Neural progenitor cell (in vitro differentiated cells): ENCODE measurements around the gene TGM6.

Experiments used
- EZH2 ChIP-seq: fragments of 200-600 bp; sonication (generic); IDR thresholded peaks from 2 replicates; pipeline ENCODE4 v1.6.1; 2017; ENCODE audit warnings: antibody characterized with exemption, mild to moderate bottlenecking, moderate library complexity
- TF ChIP-seq, protein P1 (sequence below): fragments of 200-600 bp; sonication (generic); IDR thresholded peaks from 2 replicates; pipeline ENCODE4 v1.5.1; 2017; ENCODE audit warnings: antibody characterized with exemption, mild to moderate bottlenecking

DNA sequence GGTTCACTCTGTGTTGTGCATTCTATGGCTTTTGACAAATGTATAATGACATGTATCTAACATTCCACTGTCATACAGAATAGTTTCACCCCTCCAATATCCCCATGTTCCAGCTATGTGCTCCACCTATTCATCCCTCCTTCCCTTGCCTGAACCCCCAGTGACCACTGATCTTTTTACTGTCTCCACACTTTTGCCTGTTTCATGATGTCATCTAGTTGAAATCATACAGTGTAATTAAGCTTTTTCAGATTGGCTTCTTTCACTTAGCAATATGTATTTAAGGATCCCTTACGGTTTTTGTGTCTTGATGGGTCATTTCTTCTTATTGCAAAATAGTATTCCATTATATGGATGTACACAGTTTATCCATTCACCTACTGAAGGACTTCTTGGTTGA lies 39.8 kb downstream of the TGM6 start:
- TF ChIP-seq EZH2: no peak
- TF ChIP-seq, protein P1, sequence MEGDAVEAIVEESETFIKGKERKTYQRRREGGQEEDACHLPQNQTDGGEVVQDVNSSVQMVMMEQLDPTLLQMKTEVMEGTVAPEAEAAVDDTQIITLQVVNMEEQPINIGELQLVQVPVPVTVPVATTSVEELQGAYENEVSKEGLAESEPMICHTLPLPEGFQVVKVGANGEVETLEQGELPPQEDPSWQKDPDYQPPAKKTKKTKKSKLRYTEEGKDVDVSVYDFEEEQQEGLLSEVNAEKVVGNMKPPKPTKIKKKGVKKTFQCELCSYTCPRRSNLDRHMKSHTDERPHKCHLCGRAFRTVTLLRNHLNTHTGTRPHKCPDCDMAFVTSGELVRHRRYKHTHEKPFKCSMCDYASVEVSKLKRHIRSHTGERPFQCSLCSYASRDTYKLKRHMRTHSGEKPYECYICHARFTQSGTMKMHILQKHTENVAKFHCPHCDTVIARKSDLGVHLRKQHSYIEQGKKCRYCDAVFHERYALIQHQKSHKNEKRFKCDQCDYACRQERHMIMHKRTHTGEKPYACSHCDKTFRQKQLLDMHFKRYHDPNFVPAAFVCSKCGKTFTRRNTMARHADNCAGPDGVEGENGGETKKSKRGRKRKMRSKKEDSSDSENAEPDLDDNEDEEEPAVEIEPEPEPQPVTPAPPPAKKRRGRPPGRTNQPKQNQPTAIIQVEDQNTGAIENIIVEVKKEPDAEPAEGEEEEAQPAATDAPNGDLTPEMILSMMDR: no peak
